ENCODE results near the gene AEBP1. TPM values are rescaled to one million over a fixed set of nuclear protein-coding genes. Genes with fewer than 3 reads are reported as not detected.

The AEBP1 gene
- total RNA-seq, 1 experiment from 2014 or later: 0.54 TPM

DNA sequence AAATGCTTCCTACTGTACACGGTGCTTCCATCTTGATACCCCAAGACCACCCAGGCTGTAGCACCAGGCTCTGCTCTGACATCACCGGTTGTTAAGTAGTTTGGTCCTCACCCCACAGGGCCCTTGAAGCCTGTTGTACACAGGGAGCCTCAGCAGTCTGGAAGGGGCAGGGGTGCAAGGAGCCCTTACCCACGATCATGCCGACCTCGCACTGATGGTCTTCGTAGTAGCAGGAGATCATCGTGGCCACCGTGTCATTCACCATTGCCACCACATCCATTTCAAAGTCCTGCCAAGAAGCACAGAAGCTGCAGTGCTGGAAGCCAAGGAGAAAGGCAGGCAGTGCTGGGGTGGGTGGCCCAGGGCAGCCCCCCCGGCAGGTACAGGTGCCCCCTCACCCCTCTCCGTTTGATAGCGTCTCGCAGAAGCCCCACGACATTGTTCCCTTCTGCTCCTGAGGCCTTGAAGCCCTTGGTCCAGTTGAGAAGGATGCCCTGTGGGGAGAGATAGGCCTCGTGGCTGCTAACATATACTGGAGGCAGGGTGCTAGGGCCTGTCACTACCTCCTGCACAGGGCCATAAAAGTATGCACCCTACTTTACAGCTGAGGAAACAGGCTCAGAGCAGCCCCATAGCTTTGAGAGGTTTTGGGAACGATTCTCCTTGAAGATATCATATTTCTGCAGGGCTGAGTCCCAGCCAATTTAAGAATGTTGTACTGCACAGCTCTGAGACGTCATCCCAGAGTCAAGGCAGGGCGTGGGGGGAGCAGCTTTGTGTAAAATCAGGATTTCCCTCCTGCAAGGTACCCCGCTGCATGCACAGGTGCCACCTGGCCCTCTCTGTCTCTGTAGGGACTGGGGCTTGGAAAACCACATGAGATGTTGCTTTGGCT, 45.7 kb downstream of the AEBP1 start:
- Mint-ChIP-seq H3K4me1 (ENCODE audit: low read depth, unreplicated experiment) (peaks cover 6% of the 10 kb centered on the region), H3K27ac (ENCODE audit: unreplicated experiment) (no peak overlapping the region), H3K4me3 (ENCODE audit: unreplicated experiment) (no peak overlapping the region), H3K27me3 (ENCODE audit: insufficient read depth, unreplicated experiment) (no peaks in the 10 kb centered on the region), H3K36me3 (ENCODE audit: insufficient read depth, unreplicated experiment) (no peaks in the 10 kb centered on the region), H3K9me3 (ENCODE audit: unreplicated experiment) (no peaks in the 10 kb centered on the region)
- DNase-seq: peak in 1 of 2 experiments; percentile 9
- Histone ChIP-seq H3K4me1 (no peaks in the 10 kb centered on the region), H3K27me3 (replicated peaks; ENCODE audit: control insufficient read depth, insufficient read depth, low read length) (no peaks in the 10 kb centered on the region), H3K9me3 (no peaks in the 10 kb centered on the region), H3K36me3 (ENCODE audit: control insufficient read depth, insufficient read depth, low read length) (no peaks in the 10 kb centered on the region), H3K4me3 (ENCODE audit: low read depth, low read length) (no peak overlapping the region)
- CTCF ChIA-PET: interaction anchor here (1.3 kb wide), 1 partner anchor 18 kb away, joined by 5 read pairs; no protein-coding TSS in a partner anchor
- intact Hi-C loops (cut with micrococcal nuclease; ENCODE audit: unreplicated experiment): no loop called here
- TF ChIP-seq, protein P1, sequence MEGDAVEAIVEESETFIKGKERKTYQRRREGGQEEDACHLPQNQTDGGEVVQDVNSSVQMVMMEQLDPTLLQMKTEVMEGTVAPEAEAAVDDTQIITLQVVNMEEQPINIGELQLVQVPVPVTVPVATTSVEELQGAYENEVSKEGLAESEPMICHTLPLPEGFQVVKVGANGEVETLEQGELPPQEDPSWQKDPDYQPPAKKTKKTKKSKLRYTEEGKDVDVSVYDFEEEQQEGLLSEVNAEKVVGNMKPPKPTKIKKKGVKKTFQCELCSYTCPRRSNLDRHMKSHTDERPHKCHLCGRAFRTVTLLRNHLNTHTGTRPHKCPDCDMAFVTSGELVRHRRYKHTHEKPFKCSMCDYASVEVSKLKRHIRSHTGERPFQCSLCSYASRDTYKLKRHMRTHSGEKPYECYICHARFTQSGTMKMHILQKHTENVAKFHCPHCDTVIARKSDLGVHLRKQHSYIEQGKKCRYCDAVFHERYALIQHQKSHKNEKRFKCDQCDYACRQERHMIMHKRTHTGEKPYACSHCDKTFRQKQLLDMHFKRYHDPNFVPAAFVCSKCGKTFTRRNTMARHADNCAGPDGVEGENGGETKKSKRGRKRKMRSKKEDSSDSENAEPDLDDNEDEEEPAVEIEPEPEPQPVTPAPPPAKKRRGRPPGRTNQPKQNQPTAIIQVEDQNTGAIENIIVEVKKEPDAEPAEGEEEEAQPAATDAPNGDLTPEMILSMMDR (IDR thresholded peaks at IDR 0.05; ENCODE audit: insufficient read depth in 1 of 2, low read depth in 1 of 2, low read length in 1 of 2, severe bottlenecking in 1 of 2, unreplicated experiment in 1 of 2): no peak
- POLR2A ChIA-PET: no interaction called here
- BruUV-seq (replicated peaks): no TSS peak

DNA sequence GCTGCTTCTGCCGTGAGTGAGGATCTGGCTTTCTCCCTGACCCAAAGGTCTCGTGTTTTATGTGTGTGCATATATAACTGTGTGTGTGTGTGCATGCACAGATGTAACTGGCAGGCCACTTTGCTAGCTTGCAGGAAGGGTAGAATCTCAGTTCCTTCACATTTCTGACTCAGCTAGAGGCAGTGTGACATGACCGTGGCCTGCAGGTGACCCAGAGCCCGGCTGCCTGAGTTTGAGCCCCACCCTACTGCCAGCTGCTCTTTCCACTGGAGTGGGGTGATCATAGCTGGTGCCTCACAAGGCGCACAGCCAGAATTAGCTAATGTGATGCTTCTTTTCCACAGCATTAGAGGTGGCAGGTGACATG, 46.3 kb downstream of the AEBP1 start:
- Mint-ChIP-seq H3K27ac (ENCODE audit: unreplicated experiment) (no peak overlapping the region), H3K36me3 (ENCODE audit: insufficient read depth, unreplicated experiment) (no peaks in the 10 kb centered on the region), H3K4me1 (ENCODE audit: low read depth, unreplicated experiment) (peaks cover 6% of the 10 kb centered on the region), H3K27me3 (ENCODE audit: insufficient read depth, unreplicated experiment) (no peaks in the 10 kb centered on the region), H3K4me3 (ENCODE audit: unreplicated experiment) (no peak overlapping the region), H3K9me3 (ENCODE audit: unreplicated experiment) (no peaks in the 10 kb centered on the region)
- no TSS peak for BruUV-seq (replicated peaks)
- POLR2A ChIA-PET: no interaction called here
- DNase-seq: peak in 1 of 2 experiments; percentile 23
- TF ChIP-seq, protein P1 (IDR thresholded peaks at IDR 0.05; ENCODE audit: insufficient read depth in 1 of 2, low read depth in 1 of 2, low read length in 1 of 2, severe bottlenecking in 1 of 2, unreplicated experiment in 1 of 2): no peak
- intact Hi-C loops (cut with micrococcal nuclease; ENCODE audit: unreplicated experiment): no loop called here
- H3K9me3 ChIP-seq: no peaks in the 10 kb centered on the region
- H3K36me3 ChIP-seq (ENCODE audit: control insufficient read depth, insufficient read depth, low read length): no peaks in the 10 kb centered on the region
- CTCF ChIA-PET: interaction anchor here (1.3 kb wide), 1 partner anchor 19 kb away, joined by 5 read pairs; no protein-coding TSS in a partner anchor
- no peaks in the 10 kb centered on the region for H3K27me3 ChIP-seq (replicated peaks; ENCODE audit: control insufficient read depth, insufficient read depth, low read length)
- no peaks in the 10 kb centered on the region for H3K4me1 ChIP-seq
- H3K4me3 ChIP-seq (ENCODE audit: low read depth, low read length): no peak overlapping the region

DNA sequence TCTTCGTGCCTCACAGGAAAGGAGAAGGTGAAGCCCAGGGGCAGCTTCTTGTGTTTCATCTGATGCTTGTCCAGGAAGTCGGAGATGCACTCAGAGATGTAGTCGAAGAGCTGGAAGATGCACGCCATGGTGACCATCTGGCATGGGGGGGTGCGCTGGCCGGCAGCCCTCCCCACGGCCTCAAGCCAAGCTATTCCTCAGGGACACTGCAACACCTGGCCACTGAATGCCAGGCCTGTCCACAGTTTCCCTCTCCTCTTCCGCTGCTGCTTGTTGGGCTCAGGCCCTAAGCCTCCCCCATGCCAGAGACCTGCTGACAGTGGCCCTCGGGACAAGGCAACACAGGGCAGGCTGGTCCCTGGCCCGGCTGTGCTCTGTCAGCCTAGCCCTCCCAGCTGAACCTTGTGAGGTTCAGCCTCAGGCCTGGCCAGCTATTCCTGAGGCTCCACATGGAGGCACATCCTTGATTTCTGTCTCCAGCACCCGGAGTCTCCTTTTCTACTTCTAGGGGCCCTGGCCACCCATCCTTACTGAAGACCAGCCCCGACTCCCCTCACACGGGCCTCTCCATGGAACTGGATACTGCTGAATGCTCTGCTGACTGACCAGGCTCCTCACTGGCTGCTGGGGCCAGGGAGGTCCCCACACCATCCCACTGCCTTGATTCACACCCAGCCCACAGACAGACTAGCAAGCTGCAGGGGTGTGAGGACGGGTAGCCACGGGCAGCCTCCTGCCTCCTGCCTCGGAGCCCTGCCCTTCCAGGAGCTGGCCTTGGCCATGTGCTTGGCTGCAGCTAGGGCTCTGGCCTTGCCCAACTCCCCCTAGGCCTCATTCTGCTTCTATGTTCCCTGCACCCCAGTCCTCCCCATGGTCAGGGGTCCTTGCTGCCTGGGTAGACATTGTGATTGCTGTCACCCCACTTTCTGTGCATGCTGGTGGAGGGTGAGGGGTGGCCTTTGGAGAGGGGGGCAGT, 47.1 kb downstream of the AEBP1 start:
- POLR2A ChIA-PET: no interaction called here
- BruUV-seq (replicated peaks): no TSS peak
- Mint-ChIP-seq H3K36me3 (ENCODE audit: insufficient read depth, unreplicated experiment) (no peaks in the 10 kb centered on the region), H3K9me3 (ENCODE audit: unreplicated experiment) (no peaks in the 10 kb centered on the region), H3K4me1 (ENCODE audit: low read depth, unreplicated experiment) (peaks cover 6% of the 10 kb centered on the region), H3K4me3 (ENCODE audit: unreplicated experiment) (no peak overlapping the region), H3K27me3 (ENCODE audit: insufficient read depth, unreplicated experiment) (no peaks in the 10 kb centered on the region), H3K27ac (ENCODE audit: unreplicated experiment) (no peak overlapping the region)
- DNase-seq: peak in 1 of 2 experiments; percentile 25
- TF ChIP-seq, protein P1 (IDR thresholded peaks at IDR 0.05; ENCODE audit: insufficient read depth in 1 of 2, low read depth in 1 of 2, low read length in 1 of 2, severe bottlenecking in 1 of 2, unreplicated experiment in 1 of 2): no peak
- Histone ChIP-seq H3K4me1 (no peaks in the 10 kb centered on the region), H3K36me3 (ENCODE audit: control insufficient read depth, insufficient read depth, low read length) (no peaks in the 10 kb centered on the region), H3K27me3 (replicated peaks; ENCODE audit: control insufficient read depth, insufficient read depth, low read length) (no peaks in the 10 kb centered on the region), H3K4me3 (ENCODE audit: low read depth, low read length) (no peak overlapping the region), H3K9me3 (no peaks in the 10 kb centered on the region)
- intact Hi-C loops (cut with micrococcal nuclease; ENCODE audit: unreplicated experiment): no loop called here
- CTCF ChIA-PET: interaction anchor here (1.3 kb wide), 1 partner anchor 20 kb away, joined by 5 read pairs; no protein-coding TSS in a partner anchor

Data from Caco-2 (cell line).